Measurements from ENCODE around the gene PAPPA2. TPM values are rescaled to one million over a fixed set of nuclear protein-coding genes. Genes with fewer than 3 reads are reported as not detected.

The PAPPA2 gene
- total RNA-seq, 2 experiments from 2014 or later, result 0.03 to 0.05 TPM

DNA sequence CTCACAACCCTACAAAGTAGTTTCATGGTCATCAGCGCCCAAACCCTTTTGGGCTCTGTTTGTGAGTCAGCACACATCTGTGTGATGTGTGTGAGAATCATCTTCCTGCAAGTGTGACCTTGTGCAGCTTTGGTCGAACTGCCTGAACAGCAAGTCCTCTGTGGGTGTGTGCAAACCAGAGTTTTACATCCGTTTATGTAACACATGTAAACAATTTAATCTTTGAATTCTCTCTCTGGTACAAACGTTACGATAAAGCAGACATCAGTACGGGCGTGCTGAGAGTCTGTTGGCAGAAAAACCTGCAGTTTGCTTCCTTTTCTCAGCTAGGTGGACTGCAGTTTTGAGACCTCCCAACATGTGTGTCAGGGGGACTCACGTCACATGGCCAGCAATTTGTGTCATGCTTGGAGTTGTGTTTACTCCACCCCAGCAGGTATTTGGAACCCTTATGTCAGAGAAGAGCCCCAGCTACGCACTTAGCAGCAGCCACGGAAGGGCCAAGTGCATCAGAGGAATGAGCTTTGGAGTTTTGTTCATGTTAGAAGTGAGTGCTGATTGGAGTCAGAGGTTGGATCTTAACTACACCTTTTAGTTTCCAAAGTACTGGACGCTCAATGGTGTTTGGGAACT, 230.8 kb downstream of the PAPPA2 start:
- H3K4me3 Mint-ChIP-seq, result no peak overlapping the region
- ATAC-seq (no peak), DNase-seq (no peak)
- ChIA-PET CTCF (interaction anchor here (1.7 kb wide), 1 partner anchor 134 kb away, joined by 4 read pairs; no protein-coding TSS in a partner anchor), POLR2A (no interaction called here)
- H3K27ac Mint-ChIP-seq, result no peak overlapping the region
- H3K4me1 Mint-ChIP-seq (ENCODE audit: low read depth), result no peaks in the 10 kb centered on the region
- no peaks in the 10 kb centered on the region for H3K36me3 Mint-ChIP-seq (ENCODE audit: low read depth)
- H3K9me3 Mint-ChIP-seq (ENCODE audit: insufficient read depth), result no peaks in the 10 kb centered on the region
- H3K27me3 Mint-ChIP-seq (ENCODE audit: low read depth), result no peaks in the 10 kb centered on the region

DNA sequence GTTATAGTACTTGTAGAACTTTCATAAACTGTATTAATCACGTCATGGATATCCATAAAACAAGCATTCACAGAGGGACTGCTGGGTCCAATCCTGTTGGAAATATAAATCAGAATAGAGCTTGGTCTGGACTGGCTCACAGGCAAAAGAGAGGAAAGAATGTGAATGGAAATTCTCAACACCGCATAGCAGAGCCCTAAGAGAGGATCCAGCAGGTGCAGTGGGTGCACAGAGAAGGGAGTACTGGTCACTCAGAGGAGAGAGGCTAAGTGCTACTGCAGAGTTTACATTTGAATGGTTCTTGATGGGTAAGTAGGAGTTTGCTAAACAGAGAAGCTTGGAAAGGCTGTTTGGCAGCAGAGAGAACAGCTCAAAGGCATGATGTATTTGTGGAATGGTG, 231.7 kb downstream of the PAPPA2 start:
- Mint-ChIP-seq H3K36me3 (ENCODE audit: low read depth) (no peaks in the 10 kb centered on the region), H3K27ac (no peak overlapping the region), H3K4me1 (ENCODE audit: low read depth) (no peaks in the 10 kb centered on the region), H3K4me3 (no peak overlapping the region), H3K27me3 (ENCODE audit: low read depth) (no peaks in the 10 kb centered on the region), H3K9me3 (ENCODE audit: insufficient read depth) (no peaks in the 10 kb centered on the region)
- no peak for ATAC-seq
- no peak for DNase-seq
- ChIA-PET CTCF (interaction anchor here (1.7 kb wide), 1 partner anchor 135 kb away, joined by 4 read pairs; no protein-coding TSS in a partner anchor), POLR2A (no interaction called here)

DNA sequence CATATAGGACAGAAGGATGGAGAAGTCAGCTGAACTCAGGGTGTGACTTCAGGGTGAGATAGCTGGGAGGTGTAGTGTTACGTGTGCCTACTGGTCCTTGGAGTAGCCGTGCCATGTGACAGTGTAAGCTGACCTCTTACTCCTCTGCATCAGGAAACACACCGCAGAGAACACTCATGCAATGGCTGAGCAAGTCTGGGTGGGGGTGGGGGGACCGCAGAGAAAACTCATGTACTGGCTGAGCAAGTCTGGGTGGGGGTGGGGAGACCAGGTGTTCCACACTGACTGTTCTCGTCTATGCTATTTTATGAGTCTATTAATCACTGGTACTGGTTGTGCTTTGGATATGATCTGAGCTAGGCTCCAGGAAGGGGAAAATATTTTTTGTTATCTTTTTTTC, 233.1 kb downstream of the PAPPA2 start:
- DNase-seq (no peak), ATAC-seq (no peak)
- H3K9me3 Mint-ChIP-seq (ENCODE audit: insufficient read depth), result no peaks in the 10 kb centered on the region
- H3K4me1 Mint-ChIP-seq (ENCODE audit: low read depth), result no peaks in the 10 kb centered on the region
- no peak overlapping the region for H3K4me3 Mint-ChIP-seq
- H3K27ac Mint-ChIP-seq, result no peak overlapping the region
- ChIA-PET POLR2A (no interaction called here), CTCF (no interaction called here)
- no peaks in the 10 kb centered on the region for H3K36me3 Mint-ChIP-seq (ENCODE audit: low read depth)
- H3K27me3 Mint-ChIP-seq (ENCODE audit: low read depth), result no peaks in the 10 kb centered on the region

DNA sequence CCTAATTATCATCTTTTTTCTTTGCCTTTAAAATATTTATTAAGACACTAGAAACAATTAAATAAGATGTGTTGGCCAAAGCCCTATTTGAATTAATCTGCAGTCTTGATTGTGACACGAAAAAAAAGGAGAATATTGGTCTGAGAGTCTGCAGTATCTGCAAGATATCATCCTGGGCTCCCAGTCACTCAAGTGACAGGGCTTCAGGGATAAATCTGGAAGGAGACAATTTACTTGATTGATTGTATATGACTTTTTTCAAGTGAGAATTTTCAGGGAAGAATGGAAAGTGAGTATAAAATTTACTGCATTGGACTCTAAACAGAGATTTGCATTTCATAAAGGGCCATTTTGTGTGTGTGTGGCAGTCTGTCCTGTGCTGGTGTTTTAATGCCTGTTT, 233.7 kb downstream of the PAPPA2 start:
- POLR2A ChIA-PET, result no interaction called here

DNA sequence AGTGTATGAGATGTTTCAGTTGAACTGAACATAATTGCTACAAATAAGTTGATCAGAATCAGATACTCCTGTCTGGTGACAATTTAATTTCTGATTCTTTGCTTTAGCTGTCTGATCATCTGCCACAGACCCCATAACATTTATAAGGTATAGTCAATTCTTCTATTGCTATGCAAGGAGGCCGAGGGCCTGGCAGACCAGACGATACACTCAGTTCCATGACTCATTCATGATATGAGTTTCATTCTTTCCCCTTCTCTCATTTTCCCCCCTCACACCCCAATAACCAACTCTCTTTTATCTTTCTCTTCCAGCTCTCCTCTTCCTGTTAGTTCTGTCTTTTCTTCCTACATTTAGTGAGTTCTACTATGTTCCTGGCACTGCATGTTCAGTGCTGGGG, 236.8 kb downstream of the PAPPA2 start:
- H3K27ac Mint-ChIP-seq, result no peak overlapping the region

More for the DNA sequence above, 233.7 kb downstream of the PAPPA2 start:
- DNase-seq (no peak), ATAC-seq (no peak)
- H3K4me1 Mint-ChIP-seq (ENCODE audit: low read depth), result no peaks in the 10 kb centered on the region
- H3K4me3 Mint-ChIP-seq, result no peak overlapping the region
- no peaks in the 10 kb centered on the region for H3K27me3 Mint-ChIP-seq (ENCODE audit: low read depth)
- no peaks in the 10 kb centered on the region for H3K9me3 Mint-ChIP-seq (ENCODE audit: insufficient read depth)
- no peaks in the 10 kb centered on the region for H3K36me3 Mint-ChIP-seq (ENCODE audit: low read depth)
- CTCF ChIA-PET, result no interaction called here
- H3K27ac Mint-ChIP-seq, result no peak overlapping the region

DNA sequence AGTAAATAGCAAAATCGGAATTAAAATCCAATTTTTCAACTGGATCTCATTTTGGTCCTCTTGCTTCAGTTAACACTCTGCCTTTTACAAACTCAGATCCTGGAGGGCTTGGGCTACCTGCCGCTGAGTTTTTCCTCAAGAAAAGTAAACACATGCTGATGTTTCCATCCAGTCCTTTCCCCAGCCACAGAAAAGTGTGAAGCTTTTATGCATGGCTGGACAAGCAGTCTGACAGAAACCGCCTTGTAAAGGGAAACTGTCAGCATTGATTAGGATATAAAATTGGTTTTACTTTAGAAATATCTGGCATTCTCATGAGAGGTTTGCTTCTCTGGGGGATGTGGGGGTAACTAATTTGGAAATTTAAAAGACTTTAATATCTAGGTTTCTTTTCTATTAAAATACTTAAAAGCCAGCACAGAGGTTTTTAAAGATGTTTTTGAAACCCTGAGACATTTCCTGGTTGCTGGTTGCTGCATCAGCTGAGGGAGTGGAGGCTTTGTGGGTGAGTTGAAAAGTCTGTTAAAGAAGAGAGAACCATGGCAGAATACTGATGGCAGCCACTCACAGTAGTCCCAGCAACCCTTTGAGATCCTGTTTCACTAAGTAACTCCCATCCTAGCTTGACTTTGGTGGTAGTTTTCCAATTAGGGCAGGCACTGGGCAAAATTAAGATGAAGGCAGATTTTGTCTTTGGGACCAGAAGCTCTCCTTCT, 238.3 kb downstream of the PAPPA2 start:
- ChIA-PET POLR2A (no interaction called here), CTCF (interaction anchor here (0.6 kb wide), 1 partner anchor 41 kb away, joined by 3 read pairs; no protein-coding TSS in a partner anchor)
- H3K4me3 Mint-ChIP-seq, result no peak overlapping the region
- H3K27ac Mint-ChIP-seq, result no peak overlapping the region
- DNase-seq, result no peak
- H3K9me3 Mint-ChIP-seq (ENCODE audit: insufficient read depth), result no peaks in the 10 kb centered on the region
- H3K36me3 Mint-ChIP-seq (ENCODE audit: low read depth), result no peaks in the 10 kb centered on the region
- H3K4me1 Mint-ChIP-seq (ENCODE audit: low read depth), result no peaks in the 10 kb centered on the region
- no peak for ATAC-seq
- no peaks in the 10 kb centered on the region for H3K27me3 Mint-ChIP-seq (ENCODE audit: low read depth)

More for the DNA sequence above, 236.8 kb downstream of the PAPPA2 start:
- Mint-ChIP-seq H3K36me3 (ENCODE audit: low read depth) (no peaks in the 10 kb centered on the region), H3K27me3 (ENCODE audit: low read depth) (no peaks in the 10 kb centered on the region), H3K4me1 (ENCODE audit: low read depth) (no peaks in the 10 kb centered on the region), H3K9me3 (ENCODE audit: insufficient read depth) (no peaks in the 10 kb centered on the region), H3K4me3 (no peak overlapping the region)
- POLR2A ChIA-PET, result no interaction called here
- CTCF ChIA-PET, result no interaction called here
- DNase-seq (no peak), ATAC-seq (no peak)

DNA sequence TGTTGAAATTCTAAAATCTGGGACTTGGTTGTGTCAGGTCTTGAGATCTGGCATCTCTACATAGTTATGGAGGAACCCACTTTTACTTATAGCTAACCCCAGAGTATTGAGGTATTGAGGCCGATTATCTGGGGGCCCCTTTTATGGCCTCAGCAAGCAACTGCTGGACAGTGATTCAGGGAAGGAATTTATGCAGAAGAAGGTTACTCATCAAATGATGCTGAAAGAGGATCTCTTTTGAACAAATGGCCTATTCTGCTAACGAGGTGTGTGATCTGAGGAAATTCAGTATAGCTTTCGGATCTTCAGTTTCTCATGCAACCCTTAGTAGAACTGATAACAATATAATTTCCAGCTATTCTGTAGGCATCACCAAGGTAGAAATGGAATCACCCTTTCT, 239.9 kb downstream of the PAPPA2 start:
- ChIA-PET CTCF (interaction anchor here (1.0 kb wide), 1 partner anchor 11 kb away, joined by 3 read pairs; no protein-coding TSS in a partner anchor), POLR2A (no interaction called here)
- Mint-ChIP-seq H3K4me1 (ENCODE audit: low read depth) (no peaks in the 10 kb centered on the region), H3K4me3 (no peak overlapping the region), H3K27me3 (ENCODE audit: low read depth) (no peaks in the 10 kb centered on the region), H3K27ac (no peak overlapping the region), H3K9me3 (ENCODE audit: insufficient read depth) (no peaks in the 10 kb centered on the region), H3K36me3 (ENCODE audit: low read depth) (no peaks in the 10 kb centered on the region)
- ATAC-seq (no peak), DNase-seq (no peak)

DNA sequence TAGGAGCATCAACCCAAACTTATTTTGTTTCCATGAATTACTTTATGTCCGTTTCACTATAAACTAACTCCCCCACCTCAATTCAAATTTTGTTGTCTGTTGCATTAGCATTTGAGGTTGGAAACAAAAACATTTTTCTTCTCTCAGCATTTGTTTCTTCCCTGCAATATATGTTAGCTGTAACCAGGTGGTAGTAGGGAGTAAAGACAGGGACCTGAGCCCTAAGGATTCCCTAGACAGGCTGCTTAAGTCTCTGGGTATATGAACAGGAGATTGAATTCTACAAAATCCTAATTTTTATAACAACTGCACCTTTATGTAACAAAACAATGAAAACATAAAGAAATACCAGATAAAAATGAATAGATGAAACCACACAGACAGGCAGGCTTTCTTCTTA, 242.6 kb downstream of the PAPPA2 start:
- ChIA-PET CTCF (interaction anchor here (1.2 kb wide), 1 partner anchor 13 kb away, joined by 4 read pairs; no protein-coding TSS in a partner anchor), POLR2A (no interaction called here)
- Mint-ChIP-seq H3K36me3 (ENCODE audit: low read depth) (no peaks in the 10 kb centered on the region), H3K27ac (no peak overlapping the region), H3K4me3 (no peak overlapping the region), H3K9me3 (ENCODE audit: insufficient read depth) (no peaks in the 10 kb centered on the region), H3K4me1 (ENCODE audit: low read depth) (no peaks in the 10 kb centered on the region), H3K27me3 (ENCODE audit: low read depth) (no peaks in the 10 kb centered on the region)
- ATAC-seq (no peak), DNase-seq (no peak)

DNA sequence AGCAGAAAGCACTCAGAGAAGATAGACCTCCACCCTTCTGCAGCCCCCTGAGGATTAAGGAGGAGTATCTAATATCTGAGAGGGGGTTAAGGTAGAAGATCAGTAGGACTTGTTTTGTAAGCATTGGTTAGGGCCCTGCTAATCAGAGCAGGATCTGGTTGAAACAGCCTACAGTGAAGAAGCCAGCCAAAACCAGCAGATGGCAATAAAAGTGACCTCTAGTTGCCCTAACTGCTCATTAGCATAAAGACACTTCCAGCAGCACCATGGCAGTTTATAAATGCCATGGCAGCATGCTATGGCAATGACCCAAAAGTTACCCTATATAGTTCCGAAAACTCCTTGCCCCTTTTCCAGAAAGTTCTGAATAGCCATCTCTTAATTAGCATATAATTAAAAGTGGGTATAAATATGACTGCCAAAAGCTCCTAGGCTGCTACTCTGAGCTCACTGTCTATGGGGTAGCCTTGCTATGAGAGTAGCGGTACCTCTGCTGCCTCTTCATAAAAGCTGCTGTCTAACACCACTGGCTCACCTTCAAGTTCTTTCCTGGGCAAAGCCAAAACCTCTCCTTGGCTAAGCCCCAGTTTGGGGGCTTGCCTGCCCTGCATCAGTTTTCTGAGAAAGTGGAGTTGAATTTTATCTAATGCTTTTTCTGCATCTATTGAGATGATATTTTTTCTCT, 254.2 kb downstream of the PAPPA2 start:
- Mint-ChIP-seq H3K4me3 (no peak overlapping the region), H3K9me3 (ENCODE audit: insufficient read depth) (no peaks in the 10 kb centered on the region), H3K27me3 (ENCODE audit: low read depth) (no peaks in the 10 kb centered on the region), H3K36me3 (ENCODE audit: low read depth) (no peaks in the 10 kb centered on the region), H3K4me1 (ENCODE audit: low read depth) (no peaks in the 10 kb centered on the region), H3K27ac (no peak overlapping the region)
- DNase-seq, result no peak
- ChIA-PET POLR2A (no interaction called here), CTCF (no interaction called here)
- ATAC-seq, result no peak

DNA sequence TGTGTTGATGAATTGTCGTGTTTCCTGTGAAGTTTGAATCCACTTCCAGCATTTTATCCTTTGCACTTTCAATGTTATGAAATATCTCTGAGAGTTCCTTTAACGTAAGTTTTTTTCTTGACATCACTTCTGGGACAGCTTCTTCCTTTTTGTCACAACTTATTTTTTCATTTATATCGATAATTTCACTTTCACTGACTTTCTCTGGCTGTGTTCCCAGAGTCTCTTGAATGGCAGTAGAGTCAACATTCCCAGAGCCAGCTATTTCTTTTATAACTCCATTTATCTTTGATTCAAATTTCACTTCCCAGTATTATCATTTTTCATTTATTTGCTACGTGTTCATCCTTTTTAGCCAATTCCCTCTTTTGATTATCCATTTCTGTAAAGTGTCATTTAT, 256.5 kb downstream of the PAPPA2 start:
- H3K9me3 Mint-ChIP-seq (ENCODE audit: insufficient read depth), result no peaks in the 10 kb centered on the region
- H3K36me3 Mint-ChIP-seq (ENCODE audit: low read depth), result no peaks in the 10 kb centered on the region
- ChIA-PET CTCF (no interaction called here), POLR2A (no interaction called here)
- H3K27me3 Mint-ChIP-seq (ENCODE audit: low read depth), result no peaks in the 10 kb centered on the region
- no peak overlapping the region for H3K27ac Mint-ChIP-seq
- ATAC-seq (no peak), DNase-seq (no peak)
- no peak overlapping the region for H3K4me3 Mint-ChIP-seq
- no peaks in the 10 kb centered on the region for H3K4me1 Mint-ChIP-seq (ENCODE audit: low read depth)

DNA sequence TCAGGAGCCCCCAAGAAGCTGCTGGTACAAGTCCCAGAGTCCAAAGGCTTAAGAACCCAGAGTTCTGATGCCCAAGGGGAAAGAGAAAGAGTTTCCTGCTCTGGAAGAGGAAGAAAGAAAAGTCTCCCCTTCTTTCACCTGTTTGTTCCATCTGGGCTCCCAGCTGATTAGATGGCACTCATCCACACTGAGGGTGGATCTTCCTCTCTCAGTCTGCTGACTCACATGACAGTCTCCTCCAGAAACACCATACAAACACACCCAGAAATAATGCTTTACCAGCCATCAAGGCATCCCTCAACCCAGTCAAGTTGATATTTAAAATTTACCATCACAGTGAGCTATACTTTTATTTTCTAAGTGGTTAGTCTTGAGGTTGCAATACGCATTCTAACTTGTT, 257.9 kb downstream of the PAPPA2 start:
- DNase-seq (no peak), ATAC-seq (no peak)
- Mint-ChIP-seq H3K27me3 (ENCODE audit: low read depth) (no peaks in the 10 kb centered on the region), H3K36me3 (ENCODE audit: low read depth) (no peaks in the 10 kb centered on the region), H3K9me3 (ENCODE audit: insufficient read depth) (no peaks in the 10 kb centered on the region), H3K4me1 (ENCODE audit: low read depth) (no peaks in the 10 kb centered on the region), H3K27ac (no peak overlapping the region), H3K4me3 (no peak overlapping the region)
- POLR2A ChIA-PET, result no interaction called here
- CTCF ChIA-PET, result no interaction called here

DNA sequence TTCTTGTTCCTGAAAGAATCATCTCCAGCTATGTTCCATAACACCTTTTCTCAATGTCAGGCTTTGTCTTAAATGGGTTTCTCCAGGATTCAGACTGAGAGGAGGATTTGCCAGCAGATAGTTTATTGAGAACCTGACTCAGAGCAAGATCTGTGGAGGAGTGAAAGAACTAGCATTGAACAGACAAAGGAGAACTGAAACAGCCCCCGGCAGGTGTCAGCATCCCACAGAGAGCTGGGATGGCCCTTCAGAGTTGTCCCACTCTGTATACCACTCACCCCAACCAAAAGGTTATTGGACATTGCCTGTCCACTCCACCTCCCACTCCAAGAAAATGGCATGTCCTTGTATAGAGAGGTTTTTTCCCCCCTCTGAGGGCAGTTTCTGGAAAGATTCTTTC, 270.7 kb downstream of the PAPPA2 start:
- no peak overlapping the region for H3K27ac Mint-ChIP-seq
- POLR2A ChIA-PET, result no interaction called here
- H3K27me3 Mint-ChIP-seq (ENCODE audit: low read depth), result no peaks in the 10 kb centered on the region
- no peaks in the 10 kb centered on the region for H3K4me1 Mint-ChIP-seq (ENCODE audit: low read depth)
- ATAC-seq (no peak), DNase-seq (no peak)
- no peak overlapping the region for H3K4me3 Mint-ChIP-seq
- no peaks in the 10 kb centered on the region for H3K9me3 Mint-ChIP-seq (ENCODE audit: insufficient read depth)
- CTCF ChIA-PET, result no interaction called here
- no peaks in the 10 kb centered on the region for H3K36me3 Mint-ChIP-seq (ENCODE audit: low read depth)
